IMR-90 (cell line): ENCODE measurements around the gene PIGZ. TPM values are rescaled to one million over a fixed set of nuclear protein-coding genes. Genes with fewer than 3 reads are reported as not detected.

Experiments used
- ATAC-seq: fragments of 200-7000 bp; cut with Tn5 transposase; 2 replicates; pipeline ENCODE4 v1.9.1; 2020; ENCODE audit warnings: low read depth, mild to moderate bottlenecking, moderate library complexity
- BruUV-seq: library from RNA; stranded (reverse); fragments of 400-500 nt; replicated peaks from 2 replicates; lab custom pipeline; 2021; lab: Mats Ljungman, UMichigan
- CTCF ChIA-PET: fragments of 300-600 bp; formaldehyde crosslinking; extraction: SDS; loops from one replicate; lab custom pipeline; 2021; ENCODE audit warnings: antibody characterized with exemption; lab: Yijun Ruan, JAX
- POLR2A ChIA-PET: fragments of 300-600 bp; sonication (Branson Sonifier 250); formaldehyde crosslinking; loops from one replicate; lab custom pipeline; 2022; ENCODE audit warnings: antibody characterized with exemption; ENCODE audit not compliant: unreplicated experiment; lab: Charles Lee
- DNase-seq: peaks from one replicate; pipeline ENCODE4 v3.0.0; 2013
- H2AFZ ChIP-seq: replicated peaks from 2 replicates; pipeline ENCODE3; 2013; ENCODE audit warnings: low read length, mild to moderate bottlenecking; ENCODE audit not compliant: poor library complexity
- H2AK5ac ChIP-seq: 2 replicates; pipeline ENCODE4 v1.6.1; 2013; ENCODE audit warnings: low read depth, low read length, inconsistent platforms
- H2AK9ac ChIP-seq: replicated peaks from 2 replicates; pipeline ENCODE3; 2013; ENCODE audit warnings: mild to moderate bottlenecking, low read depth, low read length, moderate library complexity; ENCODE audit not compliant: poor library complexity
- H2BK120ac ChIP-seq: 2 replicates; pipeline ENCODE4 v1.6.1; 2013; ENCODE audit warnings: low read depth, low read length, inconsistent platforms
- H2BK15ac ChIP-seq: 3 replicates; pipeline ENCODE4 v1.6.1; 2013; ENCODE audit warnings: low read depth, low read length, inconsistent platforms
- H2BK20ac ChIP-seq: 2 replicates; pipeline ENCODE4 v1.6.1; 2013; ENCODE audit warnings: low read depth, mild to moderate bottlenecking, inconsistent platforms, low read length, moderate library complexity
- H2BK5ac ChIP-seq: 2 replicates; pipeline ENCODE4 v1.6.1; 2013; ENCODE audit warnings: mild to moderate bottlenecking, low read depth, low read length, inconsistent platforms; ENCODE audit not compliant: poor library complexity, severe bottlenecking
- H3K14ac ChIP-seq: replicated peaks from 2 replicates; pipeline ENCODE4 v1.6.1; 2013; ENCODE audit warnings: low read depth, low read length, inconsistent platforms
- H3K18ac ChIP-seq: 2 replicates; pipeline ENCODE4 v1.6.1; 2013; ENCODE audit warnings: low read depth, low read length, control low read depth
- H3K23ac ChIP-seq: 2 replicates; pipeline ENCODE4 v1.6.1; 2013; ENCODE audit warnings: low read depth, low read length, inconsistent platforms
- H3K27ac ChIP-seq: 2 replicates; pipeline ENCODE4 v1.5.1; 2013; ENCODE audit warnings: mild to moderate bottlenecking, control low read depth, low read length; ENCODE audit not compliant: insufficient read depth
- H3K27me3 ChIP-seq: 2 replicates; pipeline ENCODE4 v1.6.1; 2013; ENCODE audit warnings: low read length; ENCODE audit not compliant: control insufficient read depth, insufficient read depth
- H3K36me3 ChIP-seq: 2 replicates; pipeline ENCODE4 v1.6.1; 2013; ENCODE audit warnings: low read length, mixed read lengths; ENCODE audit not compliant: control insufficient read depth, insufficient read depth
- H3K4ac ChIP-seq: 2 replicates; pipeline ENCODE4 v1.6.1; 2013; ENCODE audit warnings: low read depth, low read length, inconsistent platforms
- H3K4me1 ChIP-seq: 2 replicates; pipeline ENCODE4 v1.6.1; 2013; ENCODE audit warnings: low read length, mixed read lengths; ENCODE audit not compliant: control insufficient read depth, insufficient read depth
- H3K4me2 ChIP-seq: 2 replicates; pipeline ENCODE4 v1.6.1; 2013; ENCODE audit warnings: low read depth, mild to moderate bottlenecking, control low read depth, low read length, moderate library complexity
- H3K4me3 ChIP-seq: 2 replicates; pipeline ENCODE4 v1.5.1; 2013; ENCODE audit warnings: low read depth, mild to moderate bottlenecking, control low read depth, low read length, moderate library complexity; ENCODE audit not compliant: insufficient read depth
- H3K56ac ChIP-seq: 2 replicates; pipeline ENCODE4 v1.6.1; 2013; ENCODE audit warnings: low read length, inconsistent platforms; ENCODE audit not compliant: insufficient read depth; ENCODE audit errors: extremely low read depth
- H3K79me1 ChIP-seq, 2 experiments: 2 replicates each; pipeline ENCODE4 v1.6.1; 2013; ENCODE audit warnings: low read length in 2 of 2, inconsistent platforms in 1 of 2, low read depth in 1 of 2
- H3K9ac ChIP-seq: 2 replicates; pipeline ENCODE4 v1.6.1; 2013; ENCODE audit warnings: low read depth, low read length, control low read depth
- H3K9me1 ChIP-seq: 2 replicates; pipeline ENCODE4 v1.6.1; 2013; ENCODE audit warnings: low read length, inconsistent platforms; ENCODE audit not compliant: insufficient read depth
- H3K9me3 ChIP-seq: 2 replicates; pipeline ENCODE4 v1.6.1; 2013; ENCODE audit warnings: low read length; ENCODE audit not compliant: control insufficient read depth, insufficient read depth
- H4K20me1 ChIP-seq: 2 replicates; pipeline ENCODE4 v1.6.1; 2013; ENCODE audit warnings: low read length, inconsistent platforms; ENCODE audit not compliant: insufficient read depth
- H4K5ac ChIP-seq: 2 replicates; pipeline ENCODE4 v1.6.1; 2013; ENCODE audit warnings: mild to moderate bottlenecking, low read depth, low read length, control low read depth
- H4K8ac ChIP-seq, 2 experiments: 2 replicates each; pipeline ENCODE4 v1.6.1; 2013; ENCODE audit warnings: low read depth in 2 of 2, low read length in 2 of 2, control low read depth in 1 of 2, inconsistent platforms in 1 of 2
- H4K91ac ChIP-seq: 2 replicates; pipeline ENCODE4 v1.6.1; 2013; ENCODE audit warnings: low read depth, low read length, inconsistent platforms; ENCODE audit not compliant: insufficient read depth
- CEBPB ChIP-seq: IDR thresholded peaks from 2 replicates; pipeline ENCODE4 v1.6.1; 2012; ENCODE audit warnings: low read depth, low read length, improper control_type of control experiment
- CHD1 ChIP-seq: IDR thresholded peaks from 2 replicates; pipeline ENCODE4 v1.6.1; 2012; ENCODE audit warnings: low read depth, low read length, improper control_type of control experiment
- FOS ChIP-seq: fragments of 150-350 bp; IDR thresholded peaks from 2 replicates; pipeline ENCODE4 v1.6.1; 2016; ENCODE audit warnings: low read depth, low read length
- MAFK ChIP-seq: IDR thresholded peaks from 2 replicates; pipeline ENCODE4 v1.6.1; 2012; ENCODE audit warnings: low read depth, low read length, improper control_type of control experiment
- MAZ ChIP-seq: IDR thresholded peaks from 2 replicates; pipeline ENCODE4 v1.6.1; 2012; ENCODE audit warnings: low read depth, mild to moderate bottlenecking, low read length, improper control_type of control experiment, moderate library complexity, borderline replicate concordance
- MXI1 ChIP-seq: IDR thresholded peaks from 2 replicates; pipeline ENCODE4 v1.6.1; 2012; ENCODE audit warnings: low read depth, mild to moderate bottlenecking, low read length, moderate library complexity, borderline replicate concordance
- NFE2L2 ChIP-seq: fragments of 150-350 bp; IDR thresholded peaks from 2 replicates; pipeline ENCODE4 v1.6.1; 2016; ENCODE audit warnings: low read depth, mild to moderate bottlenecking, low read length
- POLR2A ChIP-seq: IDR thresholded peaks from 2 replicates; pipeline ENCODE4 v1.6.1; 2012; ENCODE audit warnings: mild to moderate bottlenecking, low read depth, low read length
- RAD21 ChIP-seq: IDR thresholded peaks from 2 replicates; pipeline ENCODE4 v1.6.1; 2012; ENCODE audit warnings: low read length, improper control_type of control experiment
- RCOR1 ChIP-seq: IDR thresholded peaks from 2 replicates; pipeline ENCODE4 v1.6.1; 2012; ENCODE audit warnings: mild to moderate bottlenecking, low read length, improper control_type of control experiment; ENCODE audit not compliant: insufficient replicate concordance
- RFX5 ChIP-seq: IDR thresholded peaks from 2 replicates; pipeline ENCODE4 v1.8.0; 2012; ENCODE audit warnings: low read depth, mild to moderate bottlenecking, low read length, moderate library complexity
- WGBS, 2 experiments: methylation state at CpG; one replicate each; pipeline versions ENCODE4 v1.1.5 to v1.1.7; 2013; ENCODE audit warnings: missing lambda C conversion rate in 2 of 2; ENCODE audit not compliant: insufficient read length in 1 of 2; ENCODE audit errors: extremely low coverage in 2 of 2; 5-methylcytosine and 5-hydroxymethylcytosine counted together
- dilution Hi-C: fragments of 300-500 bp; cut with HindIII; formaldehyde crosslinking; loops from one replicate; pipeline ENCODE4 v1.14.3; 2018; ENCODE audit warnings: low sequenced_read_pairs; ENCODE audit not compliant: unreplicated experiment
- in situ Hi-C: fragments of 300-500 bp; cut with MboI; formaldehyde crosslinking; loops from 3 replicates; pipeline ENCODE4 v1.14.3; 2019; ENCODE audit warnings: low sequenced_read_pairs, inconsistent platforms, mixed read lengths
- intact Hi-C: fragments of 100-400 bp; cut with micrococcal nuclease; formaldehyde crosslinking; loops from 2 replicates; pipeline ENCODE4 v1.10.0; 2022
- polyA plus RNA-seq, 3 experiments: library from polyadenylated mRNA; depleted of rRNA; stranded (reverse); fragments of >200 nt; gene quantifications; 2 replicates each; pipeline ENCODE4 v1.2.3, GENCODE V29; 2012; ENCODE audit warnings: low replicate concordance in 1 of 3
- total RNA-seq: library from RNA; depleted of rRNA; stranded (reverse); fragments of >200 nt; gene quantifications from 2 replicates; pipeline ENCODE4 v1.2.3, GENCODE V29; 2012
- TF ChIP-seq, protein P1 (sequence below): fragments of 150-350 bp; IDR thresholded peaks from 2 replicates; pipeline ENCODE4 v1.6.1; 2016; ENCODE audit warnings: low read depth, mild to moderate bottlenecking, low read length, moderate library complexity, borderline replicate concordance

The PIGZ gene
- total and polyA plus RNA-seq, 2 of the 4 experiments (the other 2 are of a cell fraction): 0.18 to 0.86 TPM

DNA sequence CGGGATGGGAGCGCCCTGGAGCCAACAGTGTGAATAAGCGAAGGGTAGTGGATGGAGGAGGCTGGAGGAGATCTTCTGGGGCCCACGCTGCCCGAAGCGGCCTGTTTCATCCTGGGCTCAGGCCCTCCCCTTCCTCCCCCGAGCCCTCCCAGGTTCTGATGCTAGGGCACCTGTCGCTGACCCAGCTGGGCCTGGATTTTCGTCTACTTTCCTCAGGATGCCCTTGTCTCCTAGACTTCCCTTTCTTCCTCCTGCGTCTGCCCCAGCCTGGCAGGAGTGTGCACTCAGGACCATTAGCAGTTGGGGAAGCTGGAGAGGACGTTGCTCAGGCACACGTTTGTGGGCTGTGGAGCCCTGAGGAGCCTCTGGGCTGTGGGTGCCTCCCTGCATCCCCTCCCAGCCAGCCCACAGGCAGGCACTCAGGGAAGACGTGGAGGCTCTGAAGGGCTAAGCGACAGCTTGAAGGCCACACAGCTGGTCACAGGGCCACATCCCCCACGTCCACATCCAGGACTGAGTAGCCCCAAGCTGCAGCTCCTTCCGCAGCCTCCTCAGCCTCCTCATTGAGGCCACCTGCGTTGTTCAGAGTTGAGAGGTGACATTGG, 23.9 kb upstream of the PIGZ start:
- H3K4me3 ChIP-seq: no peak overlapping the region
- intact Hi-C loops (no loop called here), dilution Hi-C loops (no loop called here), in situ Hi-C loops (no loop called here)
- ATAC-seq (no peak), DNase-seq (no peak)
- ChIA-PET POLR2A (no interaction called here), CTCF (no interaction called here)
- H2BK20ac ChIP-seq: no peak overlapping the region
- H3K56ac ChIP-seq: no peak overlapping the region
- no peak overlapping the region for H4K5ac ChIP-seq
- H4K20me1 ChIP-seq: no peaks in the 10 kb centered on the region
- H3K4ac ChIP-seq: no peak overlapping the region
- no peak overlapping the region for H2AK5ac ChIP-seq
- no peak overlapping the region for H2AFZ ChIP-seq
- H3K14ac ChIP-seq: no peak overlapping the region
- no peak overlapping the region for H3K9ac ChIP-seq
- H2BK120ac ChIP-seq: no peak overlapping the region
- no peak for TF ChIP-seq MAZ
- no peak for TF ChIP-seq CEBPB
- TF ChIP-seq MAFK: no peak
- TF ChIP-seq POLR2A: no peak
- TF ChIP-seq RCOR1: no peak
- no peak for TF ChIP-seq RAD21
- no peak for TF ChIP-seq MXI1
- TF ChIP-seq CHD1: no peak
- TF ChIP-seq FOS: no peak
- TF ChIP-seq RFX5: no peak
- TF ChIP-seq NFE2L2: no peak
- TF ChIP-seq, protein P1, sequence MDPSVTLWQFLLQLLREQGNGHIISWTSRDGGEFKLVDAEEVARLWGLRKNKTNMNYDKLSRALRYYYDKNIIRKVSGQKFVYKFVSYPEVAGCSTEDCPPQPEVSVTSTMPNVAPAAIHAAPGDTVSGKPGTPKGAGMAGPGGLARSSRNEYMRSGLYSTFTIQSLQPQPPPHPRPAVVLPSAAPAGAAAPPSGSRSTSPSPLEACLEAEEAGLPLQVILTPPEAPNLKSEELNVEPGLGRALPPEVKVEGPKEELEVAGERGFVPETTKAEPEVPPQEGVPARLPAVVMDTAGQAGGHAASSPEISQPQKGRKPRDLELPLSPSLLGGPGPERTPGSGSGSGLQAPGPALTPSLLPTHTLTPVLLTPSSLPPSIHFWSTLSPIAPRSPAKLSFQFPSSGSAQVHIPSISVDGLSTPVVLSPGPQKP: no peak
- no peak overlapping the region for H4K8ac ChIP-seq
- no peak overlapping the region for H3K27ac ChIP-seq
- no peaks in the 10 kb centered on the region for H3K4me1 ChIP-seq
- H3K18ac ChIP-seq: no peak overlapping the region
- H2BK15ac ChIP-seq: no peak overlapping the region
- H4K91ac ChIP-seq: no peak overlapping the region
- no peaks in the 10 kb centered on the region for H3K79me1 ChIP-seq
- no peaks in the 10 kb centered on the region for H3K9me1 ChIP-seq
- H2AK9ac ChIP-seq: no peak overlapping the region
- WGBS, 2 experiments: no CpG with 5 or more reads among the region's 17 CpGs
- H3K36me3 ChIP-seq: no peaks in the 10 kb centered on the region
- no peak overlapping the region for H3K23ac ChIP-seq
- H3K4me2 ChIP-seq: no peak overlapping the region
- no peaks in the 10 kb centered on the region for H3K9me3 ChIP-seq
- peaks cover 32% of the 10 kb centered on the region for H3K27me3 ChIP-seq
- BruUV-seq: no TSS peak
- no peak overlapping the region for H2BK5ac ChIP-seq
